ENCODE data around the gene COL20A1. TPM values are rescaled to one million over a fixed set of nuclear protein-coding genes. Genes with fewer than 3 reads are reported as not detected.
A peak's percentile ranks its signal among the peaks of the same experiment; 100 is the strongest.

COL20A1 gene
- total RNA-seq, 2 donors from 2014 or later: not detected

GRCh38 chr20:63289311-63290135 is 3.5 kb upstream of the COL20A1 start:
- TF ChIP-seq CTCF (IDR thresholded peaks at IDR 0.05) (no peak), POLR2A (IDR thresholded peaks at IDR 0.05) (no peak)
- DNase-seq: no peak
- 53 to 73% methylated on average over 6 to 23 of the region's 25 CpGs for WGBS, 2 donors
- H3K4me1 ChIP-seq: peaks cover 14% of the 10 kb centered on the region
- no peak for ATAC-seq
- H3K27ac ChIP-seq: no peak overlapping the region
- H3K9me3 ChIP-seq: no peaks in the 10 kb centered on the region
- intact Hi-C loops (cut with DNase I): no loop called here
- no peaks in the 10 kb centered on the region for H3K27me3 ChIP-seq
- H3K4me3 ChIP-seq: no peak overlapping the region
- peaks cover 5 to 7% of the 10 kb centered on the region in 2 donors for H3K36me3 ChIP-seq (replicated peaks in 1 of 2; ENCODE audit: insufficient read depth in 1 of 2, low read depth in 2 of 2)

- H3K36me3 ChIP-seq (replicated peaks in 1 of 2; ENCODE audit: insufficient read depth in 1 of 2, low read depth in 2 of 2): peaks cover 5 to 7% of the 10 kb centered on the region in 2 donors
- WGBS, 2 donors: 64 to 71% methylated on average over 11 to 16 of the region's 17 CpGs
- TF ChIP-seq CTCF (IDR thresholded peaks at IDR 0.05) (no peak), POLR2A (IDR thresholded peaks at IDR 0.05) (no peak)
- peaks cover 14% of the 10 kb centered on the region for H3K4me1 ChIP-seq
- intact Hi-C loops (cut with DNase I): no loop called here
- no peaks in the 10 kb centered on the region for H3K9me3 ChIP-seq
- no peak overlapping the region for H3K27ac ChIP-seq
- no peaks in the 10 kb centered on the region for H3K27me3 ChIP-seq
- DNase-seq (no peak), ATAC-seq (no peak)
- no peak overlapping the region for H3K4me3 ChIP-seq
Observed at GRCh38 chr20:63290136-63290676, 2.8 kb upstream of the COL20A1 start.

DNA sequence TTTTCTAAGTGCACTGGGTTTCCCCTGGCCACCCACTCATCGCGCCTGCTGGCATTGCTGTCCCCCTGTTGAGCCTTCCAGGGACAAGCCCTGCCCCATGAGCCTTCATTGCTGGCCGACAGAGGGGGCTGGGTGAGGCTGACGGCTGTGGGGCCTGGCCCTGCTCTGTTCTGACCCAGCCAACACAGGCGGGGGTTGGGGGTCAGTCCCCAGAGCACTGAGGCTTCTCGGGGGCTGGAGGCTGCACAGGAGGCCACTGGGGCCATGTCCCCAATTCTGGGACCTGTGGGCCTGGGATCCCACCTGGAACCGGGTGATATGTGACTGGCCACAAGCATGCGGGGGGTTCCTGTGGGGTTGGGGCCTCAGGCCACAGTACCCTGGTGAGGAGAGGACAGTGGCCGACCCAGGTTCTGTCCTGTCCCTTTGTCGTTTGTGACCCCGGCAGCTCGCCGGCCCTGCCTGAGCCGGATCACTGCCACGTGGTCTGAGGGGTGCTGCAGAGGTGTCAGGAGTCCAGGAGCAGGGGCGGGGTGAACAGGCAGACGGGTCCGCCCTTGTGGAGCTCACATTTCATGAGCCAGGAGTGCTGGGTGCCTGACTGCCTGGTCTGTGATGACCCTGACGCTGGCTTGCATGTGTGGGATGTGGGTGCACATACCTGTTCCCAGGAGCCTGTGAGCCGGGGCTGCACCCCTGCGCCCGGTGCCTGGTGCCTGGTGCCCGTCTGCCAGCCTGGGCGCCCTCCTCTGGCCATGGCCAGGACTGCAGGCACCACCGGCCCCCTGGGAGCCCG is 2.1 kb upstream of the COL20A1 start:
- peak; percentile 52 to 73 (median 60) for DNase-seq
- intact Hi-C loops (cut with DNase I): no loop called here
- H3K4me3 ChIP-seq: no peak overlapping the region
- 23 to 25% methylated on average over 10 to 26 of the region's 26 CpGs for WGBS, 2 donors
- TF ChIP-seq CTCF (IDR thresholded peaks at IDR 0.05): peak in 6 of 7 experiments; percentile 57 to 74 (median 70)
- peak in 1 of 3 donors; percentile 4 for TF ChIP-seq POLR2A (IDR thresholded peaks at IDR 0.05)
- no peak overlapping the region for H3K27ac ChIP-seq
- peaks cover 14% of the 10 kb centered on the region for H3K4me1 ChIP-seq
- no peaks in the 10 kb centered on the region for H3K27me3 ChIP-seq
- peaks cover 3 to 5% of the 10 kb centered on the region in 2 donors for H3K36me3 ChIP-seq (replicated peaks in 1 of 2; ENCODE audit: insufficient read depth in 1 of 2, low read depth in 2 of 2)
- no peaks in the 10 kb centered on the region for H3K9me3 ChIP-seq
- ATAC-seq: peak; percentile 71

GRCh38 chr20:63291811-63292210 is 1.2 kb upstream of the COL20A1 start:
- 39 to 72% methylated on average over 4 to 10 of the region's 10 CpGs for WGBS, 2 donors
- H3K4me1 ChIP-seq: peaks cover 14% of the 10 kb centered on the region
- peaks cover 0 to 2% of the 10 kb centered on the region in 2 donors for H3K27me3 ChIP-seq
- ATAC-seq (no peak), DNase-seq (no peak)
- H3K27ac ChIP-seq: no peak overlapping the region
- intact Hi-C loops (cut with DNase I): no loop called here
- TF ChIP-seq CTCF (IDR thresholded peaks at IDR 0.05): no peak
- TF ChIP-seq POLR2A (IDR thresholded peaks at IDR 0.05): no peak
- H3K9me3 ChIP-seq: no peaks in the 10 kb centered on the region
- no peak overlapping the region for H3K4me3 ChIP-seq
- peaks cover 0 to 5% of the 10 kb centered on the region in 2 donors for H3K36me3 ChIP-seq (replicated peaks in 1 of 2; ENCODE audit: insufficient read depth in 1 of 2, low read depth in 2 of 2)
